Measurements from ENCODE around the gene EPN3. TPM values are rescaled to one million over a fixed set of nuclear protein-coding genes. Genes with fewer than 3 reads are reported as not detected.

The EPN3 gene
- total RNA-seq, 4 donors from 2014 or later = 30.3 to 110 (median 78.5) TPM

DNA sequence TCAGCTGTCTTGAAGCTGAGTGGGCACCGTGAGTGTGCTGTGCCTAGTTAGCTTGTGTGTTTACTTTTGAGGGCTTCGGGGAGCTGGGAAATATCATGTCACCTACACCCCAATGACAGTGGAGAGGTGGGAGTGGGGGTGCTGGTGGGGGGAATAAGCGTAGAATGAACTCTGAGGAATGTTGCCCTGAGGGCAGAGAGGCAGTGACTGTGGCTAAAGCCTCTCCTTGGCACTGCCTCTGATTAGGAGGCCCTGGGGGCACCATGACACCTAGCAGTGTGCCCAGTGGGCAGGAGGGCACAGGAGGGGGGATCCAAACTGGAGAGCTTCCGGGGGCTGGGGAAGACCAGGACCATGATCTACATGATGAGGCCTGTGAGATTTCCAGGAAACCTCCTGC lies 52.8 kb downstream of the EPN3 start:
- Histone ChIP-seq H3K27me3 (peaks cover 5% of the 10 kb centered on the region), H3K4me3 (no peak overlapping the region), H3K4me1 (peaks cover 12% of the 10 kb centered on the region), H3K27ac (no peak overlapping the region), H3K9me3 (no peaks in the 10 kb centered on the region), H3K36me3 (no peaks in the 10 kb centered on the region)
- no peak for DNase-seq (ENCODE audit: low spot score in 2 of 2)
- TF ChIP-seq, protein P1, sequence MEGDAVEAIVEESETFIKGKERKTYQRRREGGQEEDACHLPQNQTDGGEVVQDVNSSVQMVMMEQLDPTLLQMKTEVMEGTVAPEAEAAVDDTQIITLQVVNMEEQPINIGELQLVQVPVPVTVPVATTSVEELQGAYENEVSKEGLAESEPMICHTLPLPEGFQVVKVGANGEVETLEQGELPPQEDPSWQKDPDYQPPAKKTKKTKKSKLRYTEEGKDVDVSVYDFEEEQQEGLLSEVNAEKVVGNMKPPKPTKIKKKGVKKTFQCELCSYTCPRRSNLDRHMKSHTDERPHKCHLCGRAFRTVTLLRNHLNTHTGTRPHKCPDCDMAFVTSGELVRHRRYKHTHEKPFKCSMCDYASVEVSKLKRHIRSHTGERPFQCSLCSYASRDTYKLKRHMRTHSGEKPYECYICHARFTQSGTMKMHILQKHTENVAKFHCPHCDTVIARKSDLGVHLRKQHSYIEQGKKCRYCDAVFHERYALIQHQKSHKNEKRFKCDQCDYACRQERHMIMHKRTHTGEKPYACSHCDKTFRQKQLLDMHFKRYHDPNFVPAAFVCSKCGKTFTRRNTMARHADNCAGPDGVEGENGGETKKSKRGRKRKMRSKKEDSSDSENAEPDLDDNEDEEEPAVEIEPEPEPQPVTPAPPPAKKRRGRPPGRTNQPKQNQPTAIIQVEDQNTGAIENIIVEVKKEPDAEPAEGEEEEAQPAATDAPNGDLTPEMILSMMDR (IDR thresholded peaks at IDR 0.05) = no peak
- TF ChIP-seq POLR2AphosphoS5 (IDR thresholded peaks at IDR 0.05) (no peak), POLR2A (IDR thresholded peaks at IDR 0.05) (no peak), EP300 (IDR thresholded peaks at IDR 0.05) (no peak)
- WGBS = 76% methylated on average over 4 of the region's 4 CpGs

DNA sequence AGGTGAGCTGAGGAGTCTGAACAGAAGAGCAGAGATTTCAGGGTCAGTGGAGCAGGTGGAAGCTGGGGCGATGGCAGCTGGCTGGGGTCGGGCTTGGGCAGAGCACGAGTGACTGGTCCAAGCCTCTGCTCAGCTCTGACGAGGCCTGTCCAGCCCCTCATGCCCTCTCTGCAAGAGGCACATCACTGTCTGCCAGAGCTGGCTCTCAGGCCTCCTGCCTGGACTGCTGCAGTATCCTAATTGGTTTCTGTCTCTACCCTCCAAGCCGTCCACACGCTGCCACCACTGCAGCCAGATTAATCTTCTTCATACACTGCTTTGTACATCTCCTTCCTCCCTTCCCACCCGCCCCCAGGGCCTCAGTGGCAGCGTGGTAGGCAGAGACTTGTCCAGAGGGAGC lies 53.4 kb downstream of the EPN3 start:
- Histone ChIP-seq H3K36me3 (no peaks in the 10 kb centered on the region), H3K27ac (no peak overlapping the region), H3K4me3 (no peak overlapping the region), H3K4me1 (peaks cover 14% of the 10 kb centered on the region), H3K9me3 (no peaks in the 10 kb centered on the region), H3K27me3 (no peaks in the 10 kb centered on the region)
- TF ChIP-seq POLR2AphosphoS5 (IDR thresholded peaks at IDR 0.05) = no peak
- TF ChIP-seq POLR2A (IDR thresholded peaks at IDR 0.05) = no peak
- TF ChIP-seq, protein P1 (IDR thresholded peaks at IDR 0.05) = no peak
- no peak for TF ChIP-seq EP300 (IDR thresholded peaks at IDR 0.05)
- 74% methylated on average over 8 of the region's 8 CpGs for WGBS
- no peak for DNase-seq (ENCODE audit: low spot score in 2 of 2)

DNA sequence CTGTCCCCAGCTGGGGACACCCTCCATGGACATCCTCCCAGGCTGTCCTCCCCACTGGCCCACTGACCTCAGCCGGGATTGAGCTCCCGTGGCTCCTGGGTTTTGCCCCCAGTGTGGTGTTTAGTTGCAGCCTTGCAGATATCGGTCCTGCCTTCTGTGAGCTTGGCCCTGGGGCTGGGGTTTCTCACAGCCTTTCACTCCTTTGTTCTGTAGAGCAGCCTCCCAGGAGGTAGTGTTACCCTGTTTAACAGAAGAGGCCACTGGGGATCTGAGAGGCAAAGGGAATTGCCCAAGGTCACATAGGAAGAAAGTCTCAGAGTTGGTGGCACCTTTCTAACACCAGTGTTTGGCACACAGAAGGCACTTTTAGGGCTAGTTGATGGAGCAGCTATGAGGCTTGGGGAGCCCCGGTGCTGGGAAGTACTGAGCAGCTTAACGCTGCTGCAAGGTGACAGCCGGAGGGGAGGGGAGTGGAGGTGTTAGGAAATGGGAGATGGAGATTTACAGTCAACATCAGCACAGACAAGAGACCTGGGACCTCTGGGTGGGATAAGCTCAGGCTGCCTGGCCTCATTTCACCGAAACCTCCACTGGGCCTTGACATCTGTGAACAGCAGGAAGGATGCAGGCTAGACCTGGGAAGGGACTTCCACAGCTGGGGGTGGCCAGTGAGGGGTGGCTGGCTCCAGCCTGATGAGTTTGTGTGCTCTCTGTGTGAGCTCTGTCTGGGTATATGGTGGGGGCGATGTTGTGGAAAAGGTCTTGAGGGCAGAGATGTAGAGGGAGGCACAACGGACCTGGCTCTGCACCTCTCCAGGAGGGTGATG lies 54.1 kb downstream of the EPN3 start:
- TF ChIP-seq POLR2A (IDR thresholded peaks at IDR 0.05) (no peak), POLR2AphosphoS5 (IDR thresholded peaks at IDR 0.05) (no peak), EP300 (IDR thresholded peaks at IDR 0.05) (no peak)
- TF ChIP-seq, protein P1 (IDR thresholded peaks at IDR 0.05) = no peak
- H3K27me3 ChIP-seq = no peaks in the 10 kb centered on the region
- H3K36me3 ChIP-seq = no peaks in the 10 kb centered on the region
- H3K27ac ChIP-seq = no peak overlapping the region
- no peaks in the 10 kb centered on the region for H3K9me3 ChIP-seq
- WGBS = 90% methylated on average over 9 of the region's 9 CpGs
- DNase-seq (ENCODE audit: low spot score in 2 of 2) = no peak
- peaks cover 14% of the 10 kb centered on the region for H3K4me1 ChIP-seq
- H3K4me3 ChIP-seq = no peak overlapping the region

DNA sequence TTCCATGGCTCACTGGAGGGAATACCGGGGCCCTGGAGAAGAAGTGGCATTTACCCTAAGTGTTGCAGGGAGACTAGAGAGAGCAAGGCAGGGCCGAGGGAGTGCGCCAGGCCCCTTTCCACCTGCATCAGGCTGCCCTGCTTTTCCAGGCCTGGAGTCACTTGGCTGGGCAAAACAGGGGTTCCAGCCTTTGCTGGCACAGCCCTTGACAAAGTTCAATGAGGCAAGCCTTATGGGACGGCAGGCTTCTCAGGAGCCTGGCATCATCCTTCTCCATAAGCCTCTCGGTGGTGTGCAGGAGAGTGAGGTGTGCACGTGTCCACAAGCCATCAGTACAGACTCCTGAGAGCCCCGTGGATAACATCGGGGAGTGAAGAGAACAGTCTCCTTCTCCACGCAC lies 55.0 kb downstream of the EPN3 start:
- 79% methylated on average over 6 of the region's 9 CpGs for WGBS
- peaks cover 14% of the 10 kb centered on the region for H3K4me1 ChIP-seq
- no peaks in the 10 kb centered on the region for H3K9me3 ChIP-seq
- no peak for DNase-seq (ENCODE audit: low spot score in 2 of 2)
- H3K4me3 ChIP-seq = no peak overlapping the region
- H3K36me3 ChIP-seq = no peaks in the 10 kb centered on the region
- TF ChIP-seq POLR2A (IDR thresholded peaks at IDR 0.05) (no peak), POLR2AphosphoS5 (IDR thresholded peaks at IDR 0.05) (no peak), EP300 (IDR thresholded peaks at IDR 0.05) (no peak)
- TF ChIP-seq, protein P1 (IDR thresholded peaks at IDR 0.05) = no peak
- no peaks in the 10 kb centered on the region for H3K27me3 ChIP-seq
- no peak overlapping the region for H3K27ac ChIP-seq

DNA sequence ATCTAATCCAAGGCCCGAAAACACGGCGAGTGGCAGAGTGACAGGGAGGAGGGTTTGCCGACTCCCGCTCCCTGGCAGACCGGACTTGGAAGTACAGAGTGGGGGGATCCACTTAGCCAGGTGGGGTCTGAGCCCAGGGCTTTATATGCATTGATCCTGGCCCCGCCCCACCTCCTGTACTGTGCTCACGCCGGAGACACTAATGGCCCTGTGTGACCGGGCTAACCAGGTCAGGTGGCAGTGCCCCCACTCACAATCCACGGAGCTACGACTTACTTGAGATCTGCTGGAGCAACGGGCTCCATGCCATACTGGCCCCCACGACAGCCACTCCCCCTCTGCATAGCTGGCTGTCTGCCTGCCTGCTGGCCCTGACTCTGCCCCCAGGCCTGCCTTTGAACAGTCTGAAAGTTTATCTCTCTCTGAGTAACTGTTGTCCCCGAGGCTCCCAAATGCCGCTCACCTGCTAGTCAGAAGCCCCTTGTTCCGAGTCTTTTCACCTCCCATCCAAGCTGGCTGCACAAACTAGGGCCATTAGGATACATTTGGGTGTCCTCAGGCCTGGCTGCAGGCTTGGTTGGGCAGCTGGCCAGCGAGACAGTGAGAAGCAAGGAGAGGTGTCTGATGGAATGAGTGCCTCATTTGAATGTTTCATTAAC lies 56.0 kb downstream of the EPN3 start:
- TF ChIP-seq, protein P1 (IDR thresholded peaks at IDR 0.05) = no peak
- TF ChIP-seq POLR2A (IDR thresholded peaks at IDR 0.05) (no peak), POLR2AphosphoS5 (IDR thresholded peaks at IDR 0.05) (no peak), EP300 (IDR thresholded peaks at IDR 0.05) (no peak)
- H3K27ac ChIP-seq = no peak overlapping the region
- peaks cover 14% of the 10 kb centered on the region for H3K4me1 ChIP-seq
- H3K4me3 ChIP-seq = no peak overlapping the region
- H3K9me3 ChIP-seq = no peaks in the 10 kb centered on the region
- no peak for DNase-seq (ENCODE audit: low spot score in 2 of 2)
- H3K36me3 ChIP-seq = no peaks in the 10 kb centered on the region
- WGBS = 72% methylated on average over 15 of the region's 18 CpGs
- H3K27me3 ChIP-seq = no peaks in the 10 kb centered on the region

Measured in suprapubic skin (tissue), 4 donors.